Ishikawa (cell line): ENCODE data around the gene AGAP3.

Experiments
- CEBPB ChIP-seq: IDR thresholded peaks from 2 replicates; pipeline ENCODE4 v1.6.1; 2012
- CREB1 ChIP-seq: IDR thresholded peaks from 2 replicates; pipeline ENCODE4 v1.6.1; 2012; ENCODE audit warnings: low read depth
- EGR1 ChIP-seq: IDR thresholded peaks from 2 replicates; pipeline ENCODE4 v1.6.1; 2012
- EP300 ChIP-seq: IDR thresholded peaks from 2 replicates; pipeline ENCODE4 v1.6.1; 2012; ENCODE audit warnings: borderline replicate concordance
- FOXM1 ChIP-seq: IDR thresholded peaks from 2 replicates; pipeline ENCODE4 v1.6.1; 2012; ENCODE audit warnings: low read depth, borderline replicate concordance
- MAX ChIP-seq: IDR thresholded peaks from 2 replicates; pipeline ENCODE4 v1.6.1; 2012
- NFIC ChIP-seq: IDR thresholded peaks from 2 replicates; pipeline ENCODE4 v1.6.1; 2012
- RAD21 ChIP-seq: IDR thresholded peaks from 2 replicates; pipeline ENCODE4 v1.6.1; 2012; ENCODE audit warnings: low read depth
- REST ChIP-seq: IDR thresholded peaks from 2 replicates; pipeline ENCODE4 v1.6.1; 2012; ENCODE audit warnings: low read depth, mild to moderate bottlenecking
- TAF1 ChIP-seq: IDR thresholded peaks from 2 replicates; pipeline ENCODE4 v1.6.1; 2012; ENCODE audit warnings: low read depth, mild to moderate bottlenecking
- TCF12 ChIP-seq: IDR thresholded peaks from 2 replicates; pipeline ENCODE4 v1.6.1; 2012; ENCODE audit warnings: low read depth
- TEAD4 ChIP-seq: IDR thresholded peaks from 2 replicates; pipeline ENCODE4 v1.6.1; 2012
- USF1 ChIP-seq: IDR thresholded peaks from 2 replicates; pipeline ENCODE4 v1.6.1; 2012
- YY1 ChIP-seq: IDR thresholded peaks from 2 replicates; pipeline ENCODE4 v1.6.1; 2012; ENCODE audit warnings: low read depth
- ZBTB7A ChIP-seq: IDR thresholded peaks from 2 replicates; pipeline ENCODE4 v1.6.1; 2012; ENCODE audit warnings: low read depth

Gene AGAP3

GRCh38 chr7:151103973-151104372, 17.7 kb downstream of the AGAP3 start:
- TF ChIP-seq TCF12 = no peak
- no peak for TF ChIP-seq EGR1
- TF ChIP-seq REST = no peak

GRCh38 chr7:151104411-151105235, 18.3 kb downstream of the AGAP3 start:
- TF ChIP-seq CREB1 (no peak), MAX (no peak), TEAD4 (no peak), CEBPB (no peak), TAF1 (no peak), REST (no peak)

GRCh38 chr7:151107882-151108281, 21.6 kb downstream of the AGAP3 start:
- no peak for TF ChIP-seq USF1
- TF ChIP-seq EP300 = no peak
- TF ChIP-seq TEAD4 = no peak
- TF ChIP-seq CEBPB = no peak
- no peak for TF ChIP-seq MAX
- no peak for TF ChIP-seq CREB1
- no peak for TF ChIP-seq REST
- no peak for TF ChIP-seq NFIC
- TF ChIP-seq TCF12 = no peak
- no peak for TF ChIP-seq ZBTB7A
- no peak for TF ChIP-seq EGR1
- TF ChIP-seq YY1 = no peak
- no peak for TF ChIP-seq RAD21

- TF ChIP-seq EP300 (no peak), CEBPB (peak; percentile 97)
Measured at GRCh38 chr7:151109094-151110048, 23.1 kb downstream of the AGAP3 start.

GRCh38 chr7:151110236-151110940, 24.1 kb downstream of the AGAP3 start:
- no peak for TF ChIP-seq FOXM1
